Measurements from ENCODE around the gene REEP3. TPM values are rescaled to one million over a fixed set of nuclear protein-coding genes. Genes with fewer than 3 reads are reported as not detected.
"Not testable (repeated sequence)": the region's sequence is repeated elsewhere in the genome, so short reads cannot be mapped to it uniquely, and the experiment has no call there.

Gene REEP3
- total and polyA plus RNA-seq, 2 experiments from 2014 or later: 43.1 to 73.6 TPM

DNA sequence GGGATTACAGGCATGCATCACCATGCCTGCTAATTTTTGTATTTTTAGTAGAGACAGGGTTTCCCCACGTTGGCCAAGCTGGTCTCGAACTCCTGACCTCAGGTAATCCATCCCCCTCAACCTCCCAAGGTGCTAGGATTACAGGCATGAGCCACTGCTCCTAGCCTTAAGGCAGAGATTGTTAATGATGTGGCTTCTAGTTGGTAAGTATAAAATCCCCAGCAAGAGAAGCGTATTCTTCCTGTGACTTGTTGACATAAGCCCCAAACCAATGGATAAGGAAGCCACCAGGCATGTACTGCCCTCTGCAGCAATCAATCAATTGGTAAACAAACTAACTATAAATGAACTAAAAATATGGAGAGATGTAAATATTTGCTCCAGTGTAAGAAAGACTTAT lies 41.2 kb downstream of the REEP3 start:
- H3K27ac ChIP-seq: no peak overlapping the region
- no peaks in the 10 kb centered on the region for H3K36me3 ChIP-seq (replicated peaks; ENCODE audit: insufficient read depth, low read depth)
- no peak overlapping the region for H2AFZ ChIP-seq
- no peak overlapping the region for H3K4me3 ChIP-seq
- TF ChIP-seq EZH2 (IDR thresholded peaks at IDR 0.05; ENCODE audit: borderline replicate concordance): no peak
- no peaks in the 10 kb centered on the region for H3K9me2 ChIP-seq (replicated peaks; ENCODE audit: insufficient read depth)
- H3K9me3 ChIP-seq (ENCODE audit: low read depth): no peaks in the 10 kb centered on the region
- no peak for DNase-seq (ENCODE audit: low spot score)
- WGBS (ENCODE audit: low lambda C conversion rate, missing lambda C conversion rate): 82% methylated on average over 3 of the region's 3 CpGs
- no peaks in the 10 kb centered on the region for H3K4me1 ChIP-seq (ENCODE audit: insufficient read depth)
- no peaks in the 10 kb centered on the region for H3K27me3 ChIP-seq
- H4K20me1 ChIP-seq (ENCODE audit: insufficient read depth, poor library complexity, severe bottlenecking): no peaks in the 10 kb centered on the region
- no peak overlapping the region for H3K4me2 ChIP-seq
- peaks cover 63% of the 10 kb centered on the region for H3K79me2 ChIP-seq

DNA sequence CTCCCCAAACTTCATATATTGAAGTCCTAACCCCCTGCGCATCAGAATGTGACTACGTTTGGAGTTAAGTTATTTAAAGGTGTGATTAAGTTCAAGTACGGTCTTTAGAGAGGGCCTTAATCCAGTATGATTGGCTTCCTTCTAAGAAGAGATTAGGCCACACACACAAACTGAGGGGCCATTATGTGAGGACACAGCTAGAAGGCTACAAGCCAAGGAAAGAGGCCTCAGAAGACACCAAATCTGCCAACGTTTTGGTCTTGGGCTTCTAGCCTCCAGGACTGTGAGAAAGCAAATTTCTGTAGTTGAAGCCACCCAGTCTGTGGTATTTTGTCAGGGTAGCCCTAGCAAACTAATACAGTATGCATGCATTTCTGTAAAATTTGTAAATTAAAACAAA lies 41.7 kb downstream of the REEP3 start:
- WGBS (ENCODE audit: low lambda C conversion rate, missing lambda C conversion rate): 73% methylated on average over 4 of the region's 4 CpGs
- Histone ChIP-seq H3K79me2 (peaks cover 58% of the 10 kb centered on the region), H3K27ac (no peak overlapping the region), H3K27me3 (no peaks in the 10 kb centered on the region), H3K4me1 (ENCODE audit: insufficient read depth) (no peaks in the 10 kb centered on the region), H3K9me2 (replicated peaks; ENCODE audit: insufficient read depth) (no peaks in the 10 kb centered on the region), H3K4me2 (no peak overlapping the region), H4K20me1 (ENCODE audit: insufficient read depth, poor library complexity, severe bottlenecking) (no peaks in the 10 kb centered on the region), H2AFZ (no peak overlapping the region), H3K4me3 (no peak overlapping the region), H3K9me3 (ENCODE audit: low read depth) (no peaks in the 10 kb centered on the region), H3K36me3 (replicated peaks; ENCODE audit: insufficient read depth, low read depth) (no peaks in the 10 kb centered on the region)
- TF ChIP-seq EZH2 (IDR thresholded peaks at IDR 0.05; ENCODE audit: borderline replicate concordance) (no peak), EZH2phosphoT487 (IDR thresholded peaks at IDR 0.05; ENCODE audit: low read depth, severe bottlenecking, unreplicated experiment) (no peak)
- TF ChIP-seq, protein P1, sequence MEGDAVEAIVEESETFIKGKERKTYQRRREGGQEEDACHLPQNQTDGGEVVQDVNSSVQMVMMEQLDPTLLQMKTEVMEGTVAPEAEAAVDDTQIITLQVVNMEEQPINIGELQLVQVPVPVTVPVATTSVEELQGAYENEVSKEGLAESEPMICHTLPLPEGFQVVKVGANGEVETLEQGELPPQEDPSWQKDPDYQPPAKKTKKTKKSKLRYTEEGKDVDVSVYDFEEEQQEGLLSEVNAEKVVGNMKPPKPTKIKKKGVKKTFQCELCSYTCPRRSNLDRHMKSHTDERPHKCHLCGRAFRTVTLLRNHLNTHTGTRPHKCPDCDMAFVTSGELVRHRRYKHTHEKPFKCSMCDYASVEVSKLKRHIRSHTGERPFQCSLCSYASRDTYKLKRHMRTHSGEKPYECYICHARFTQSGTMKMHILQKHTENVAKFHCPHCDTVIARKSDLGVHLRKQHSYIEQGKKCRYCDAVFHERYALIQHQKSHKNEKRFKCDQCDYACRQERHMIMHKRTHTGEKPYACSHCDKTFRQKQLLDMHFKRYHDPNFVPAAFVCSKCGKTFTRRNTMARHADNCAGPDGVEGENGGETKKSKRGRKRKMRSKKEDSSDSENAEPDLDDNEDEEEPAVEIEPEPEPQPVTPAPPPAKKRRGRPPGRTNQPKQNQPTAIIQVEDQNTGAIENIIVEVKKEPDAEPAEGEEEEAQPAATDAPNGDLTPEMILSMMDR (IDR thresholded peaks at IDR 0.05; ENCODE audit: poor library complexity): no peak
- no peak for DNase-seq (ENCODE audit: low spot score)

DNA sequence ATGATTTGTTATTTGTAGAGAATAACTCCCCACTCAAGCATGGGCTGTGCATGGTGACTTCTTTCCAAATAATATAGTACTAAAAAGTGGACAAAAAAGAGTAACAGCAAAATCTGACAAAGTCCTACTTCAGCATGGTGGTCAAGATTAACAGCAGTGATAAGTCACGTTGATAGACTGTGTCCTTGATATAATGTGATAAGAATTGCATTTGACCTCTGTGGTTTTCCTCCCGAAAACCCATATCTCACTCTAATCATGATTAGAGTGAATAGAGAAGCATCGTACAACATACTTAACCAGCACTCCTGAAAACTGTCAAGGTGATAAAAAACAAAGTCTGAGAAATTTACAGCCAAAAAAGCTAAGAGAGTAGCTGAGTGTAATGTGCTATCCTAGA lies 42.4 kb downstream of the REEP3 start:
- Histone ChIP-seq H3K4me2 (no peak overlapping the region), H3K27ac (no peak overlapping the region), H3K9me2 (replicated peaks; ENCODE audit: insufficient read depth) (no peaks in the 10 kb centered on the region), H2AFZ (no peak overlapping the region), H3K27me3 (no peaks in the 10 kb centered on the region), H3K36me3 (replicated peaks; ENCODE audit: insufficient read depth, low read depth) (no peaks in the 10 kb centered on the region), H3K4me3 (no peak overlapping the region), H3K79me2 (peaks cover 51% of the 10 kb centered on the region), H3K4me1 (ENCODE audit: insufficient read depth) (no peaks in the 10 kb centered on the region), H4K20me1 (ENCODE audit: insufficient read depth, poor library complexity, severe bottlenecking) (no peaks in the 10 kb centered on the region), H3K9me3 (ENCODE audit: low read depth) (no peaks in the 10 kb centered on the region)
- no peak for DNase-seq (ENCODE audit: low spot score)
- 42% methylated on average over 3 of the region's 3 CpGs for WGBS (ENCODE audit: low lambda C conversion rate, missing lambda C conversion rate)
- TF ChIP-seq, protein P1 (IDR thresholded peaks at IDR 0.05; ENCODE audit: poor library complexity): no peak
- TF ChIP-seq EZH2 (IDR thresholded peaks at IDR 0.05; ENCODE audit: borderline replicate concordance) (no peak), EZH2phosphoT487 (IDR thresholded peaks at IDR 0.05; ENCODE audit: low read depth, severe bottlenecking, unreplicated experiment) (no peak)

DNA sequence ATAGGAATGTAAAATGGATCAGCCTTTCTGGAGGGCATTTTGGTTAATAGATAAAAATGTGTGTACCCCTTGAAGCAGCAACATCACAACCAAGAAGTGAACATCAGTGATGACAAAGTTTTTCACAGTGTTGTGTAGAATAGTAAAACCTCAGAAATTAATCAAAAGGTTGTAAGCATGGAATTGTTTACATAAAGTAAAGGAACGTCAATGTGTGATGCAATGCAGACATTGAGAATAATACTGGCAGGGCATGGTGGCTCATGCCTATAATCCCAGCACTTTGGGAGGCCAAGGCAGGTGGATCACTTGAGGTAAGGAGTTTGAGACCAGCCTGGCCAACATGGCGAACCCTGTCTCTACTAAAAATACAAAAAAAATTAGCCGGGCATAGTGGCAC lies 43.5 kb downstream of the REEP3 start:
- not testable (repeated sequence) for DNase-seq (ENCODE audit: low spot score); H3K27ac ChIP-seq; H3K9me3 ChIP-seq (ENCODE audit: low read depth); H3K4me3 ChIP-seq; H3K27me3 ChIP-seq; H2AFZ ChIP-seq; H4K20me1 ChIP-seq (ENCODE audit: insufficient read depth, poor library complexity, severe bottlenecking); H3K4me1 ChIP-seq (ENCODE audit: insufficient read depth); H3K36me3 ChIP-seq (replicated peaks; ENCODE audit: insufficient read depth, low read depth); H3K9me2 ChIP-seq (replicated peaks; ENCODE audit: insufficient read depth); H3K4me2 ChIP-seq
- 85% methylated on average over 3 of the region's 3 CpGs for WGBS (ENCODE audit: low lambda C conversion rate, missing lambda C conversion rate)
- H3K79me2 ChIP-seq: peaks cover 40% of the 10 kb centered on the region
